A673 (cell line): ENCODE measurements around the gene PCP2. TPM values are rescaled to one million over a fixed set of nuclear protein-coding genes. Genes with fewer than 3 reads are reported as not detected.

Source experiments
- BruUV-seq: library from RNA; stranded (reverse); fragments of 400-500 nt; replicated peaks from 2 replicates; lab custom pipeline; 2021; lab: Mats Ljungman, UMichigan
- CTCF ChIA-PET: fragments of 300-600 bp; sonication (Branson Sonifier 250); formaldehyde crosslinking; loops from one replicate; lab custom pipeline; 2022; ENCODE audit warnings: antibody characterized with exemption; lab: Charles Lee
- POLR2A ChIA-PET: fragments of 300-600 bp; sonication (Branson Sonifier 250); formaldehyde crosslinking; loops from one replicate; lab custom pipeline; 2022; ENCODE audit warnings: antibody characterized with exemption; ENCODE audit not compliant: low non-redundant PET; lab: Charles Lee
- DNase-seq: peaks from one replicate; pipeline ENCODE4 v3.0.0-alpha.2; 2015; ENCODE audit warnings: low spot score
- H3K27ac ChIP-seq: fragments of 200-600 bp; sonication (generic); 2 replicates; pipeline ENCODE4 v1.5.1; 2016; ENCODE audit warnings: mixed run types, low read depth, mild to moderate bottlenecking, mixed read lengths, antibody characterized with exemption, low read length; ENCODE audit not compliant: poor library complexity, severe bottlenecking
- H3K27me3 ChIP-seq: fragments of 200-600 bp; sonication (generic); replicated peaks from 2 replicates; pipeline ENCODE4 v1.6.1; 2017; ENCODE audit warnings: mixed run types, low read depth, mild to moderate bottlenecking, mixed read lengths, antibody characterized with exemption, low read length; ENCODE audit not compliant: insufficient read depth, poor library complexity
- H3K36me3 ChIP-seq: fragments of 200-600 bp; sonication (generic); 2 replicates; pipeline ENCODE4 v1.6.1; 2016; ENCODE audit warnings: mixed run types, mild to moderate bottlenecking, mixed read lengths, antibody characterized with exemption, low read length; ENCODE audit not compliant: insufficient read depth, poor library complexity, severe bottlenecking
- H3K4me1 ChIP-seq: fragments of 200-600 bp; sonication (generic); 2 replicates; pipeline ENCODE4 v1.6.1; 2017; ENCODE audit warnings: mixed run types, mild to moderate bottlenecking, mixed read lengths, antibody characterized with exemption, low read length; ENCODE audit not compliant: insufficient read depth, poor library complexity, severe bottlenecking
- H3K4me3 ChIP-seq: fragments of 200-600 bp; sonication (generic); 2 replicates; pipeline ENCODE4 v1.5.1; 2016; ENCODE audit warnings: low read depth, mixed run types, mild to moderate bottlenecking, mixed read lengths, low read length; ENCODE audit not compliant: poor library complexity, severe bottlenecking
- H3K9me3 ChIP-seq: fragments of 200-600 bp; sonication (generic); 2 replicates; pipeline ENCODE4 v1.6.1; 2016; ENCODE audit warnings: mixed run types, low read depth, mild to moderate bottlenecking, mixed read lengths, antibody characterized with exemption, low read length; ENCODE audit not compliant: poor library complexity, severe bottlenecking
- CTCF ChIP-seq: fragments of 300-800, 200-600 bp; sonication (generic); conservative IDR thresholded peaks from 2 replicates; pipeline ENCODE4 v1.5.1; 2017; ENCODE audit warnings: low read depth, mild to moderate bottlenecking, antibody characterized with exemption, low read length, moderate library complexity, mixed read lengths
- EZH2 ChIP-seq: fragments of 200-600 bp; sonication (generic); IDR thresholded peaks from 2 replicates; pipeline ENCODE4 v1.6.1; 2017; ENCODE audit warnings: borderline replicate concordance, low read depth, mild to moderate bottlenecking, mixed read lengths, antibody characterized with exemption, low read length; ENCODE audit not compliant: poor library complexity, severe bottlenecking
- intact Hi-C: fragments of 100-400 bp; cut with micrococcal nuclease; formaldehyde crosslinking; loops from one replicate; pipeline ENCODE4 v1.10.0; 2022; ENCODE audit not compliant: unreplicated experiment
- total RNA-seq: library from RNA; stranded (reverse); gene quantifications from 2 replicates; pipeline ENCODE4 v1.2.3, GENCODE V29; 2021

PCP2 gene
- total RNA-seq, 1 experiment from 2014 or later = not detected

GRCh38 chr19:7647156-7647555 is 13.6 kb upstream of the PCP2 start:
- TF ChIP-seq EZH2 (no peak), CTCF (no peak)
- CTCF ChIA-PET = no interaction called here
- no peak for DNase-seq
- Histone ChIP-seq H3K4me1 (no peaks in the 10 kb centered on the region), H3K36me3 (no peaks in the 10 kb centered on the region), H3K27ac (no peak overlapping the region), H3K27me3 (no peaks in the 10 kb centered on the region), H3K9me3 (no peaks in the 10 kb centered on the region), H3K4me3 (no peak overlapping the region)
- POLR2A ChIA-PET = no interaction called here
- intact Hi-C loops = no loop called here
- BruUV-seq = no TSS peak

- Histone ChIP-seq H3K27ac (no peak overlapping the region), H3K27me3 (no peaks in the 10 kb centered on the region), H3K9me3 (no peaks in the 10 kb centered on the region), H3K36me3 (no peaks in the 10 kb centered on the region), H3K4me1 (no peaks in the 10 kb centered on the region), H3K4me3 (no peak overlapping the region)
- CTCF ChIA-PET = no interaction called here
- BruUV-seq = no TSS peak
- no peak for DNase-seq
- TF ChIP-seq CTCF = no peak
- TF ChIP-seq EZH2 = no peak
- intact Hi-C loops = no loop called here
- POLR2A ChIA-PET = no interaction called here
Measured at GRCh38 chr19:7646426-7646700, 12.8 kb upstream of the PCP2 start.

- Histone ChIP-seq H3K9me3 (no peaks in the 10 kb centered on the region), H3K27me3 (no peaks in the 10 kb centered on the region), H3K4me1 (no peaks in the 10 kb centered on the region), H3K36me3 (no peaks in the 10 kb centered on the region), H3K27ac (no peak overlapping the region), H3K4me3 (no peak overlapping the region)
- ChIA-PET POLR2A (no interaction called here), CTCF (no interaction called here)
- BruUV-seq = no TSS peak
- no peak for TF ChIP-seq EZH2
- TF ChIP-seq CTCF = no peak
- DNase-seq = no peak
- intact Hi-C loops = no loop called here
Measured at GRCh38 chr19:7645656-7646425, 12.3 kb upstream of the PCP2 start.
